GM12878 (cell line): Measurements from ENCODE around the gene CALHM3.

ENCODE experiments used
- POLR2AphosphoS5 ChIP-seq: IDR thresholded peaks from 2 replicates; pipeline ENCODE4 v1.6.1; 2011; ENCODE audit warnings: mild to moderate bottlenecking, low read length, inconsistent platforms
- RFX5 ChIP-seq: IDR thresholded peaks from 2 replicates; pipeline ENCODE4 v1.6.1; 2011; ENCODE audit warnings: low read depth, low read length, improper control_type of control experiment
- ZBED1 ChIP-seq: IDR thresholded peaks from 2 replicates; pipeline ENCODE4 v1.6.1; 2016; ENCODE audit warnings: borderline replicate concordance
- TF ChIP-seq, protein P1 (sequence below): IDR thresholded peaks from 2 replicates; pipeline ENCODE4 v1.6.1; 2012; ENCODE audit warnings: mild to moderate bottlenecking, low read depth, low read length
- TF ChIP-seq, protein P2 (sequence below), 3 experiments: IDR thresholded peaks in 2 of 3; conservative IDR thresholded peaks in 1 of 3; 2 replicates each; pipeline ENCODE4 v1.5.1; 2011; ENCODE audit warnings: low read depth in 3 of 3, low read length in 3 of 3, mild to moderate bottlenecking in 3 of 3, control low read depth in 2 of 3, moderate library complexity in 2 of 3, inconsistent platforms in 1 of 3, mixed read lengths in 1 of 3; ENCODE audit not compliant: control insufficient read depth in 2 of 3, insufficient read depth in 1 of 3; ENCODE audit errors: extremely low read depth in 1 of 3
- TF ChIP-seq, protein P3 (sequence below): fragments of 450-650 bp; IDR thresholded peaks from 2 replicates; pipeline ENCODE4 v1.6.1; 2016; ENCODE audit warnings: mild to moderate bottlenecking

DNA sequence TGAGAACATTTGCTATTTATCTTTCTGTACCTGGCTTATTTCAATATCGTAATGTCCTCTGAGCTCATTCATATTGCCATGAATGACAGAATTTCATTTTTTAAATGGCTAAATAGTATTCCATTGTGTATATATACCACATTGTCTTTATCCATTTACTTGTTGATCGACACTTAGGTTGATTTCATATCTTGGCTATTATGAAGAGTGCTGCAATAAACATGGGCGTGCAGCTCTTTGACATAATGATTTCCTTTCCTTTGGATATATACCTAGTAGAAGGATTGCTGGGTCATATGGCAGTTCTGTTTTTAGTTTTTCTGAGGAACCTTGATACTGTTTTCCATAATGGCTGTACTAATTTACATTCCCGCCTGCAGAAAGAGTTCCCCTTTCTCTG lies 44.6 kb upstream of the CALHM3 start:
- TF ChIP-seq RFX5 (no peak), POLR2AphosphoS5 (no peak), ZBED1 (no peak)
- TF ChIP-seq, protein P1, sequence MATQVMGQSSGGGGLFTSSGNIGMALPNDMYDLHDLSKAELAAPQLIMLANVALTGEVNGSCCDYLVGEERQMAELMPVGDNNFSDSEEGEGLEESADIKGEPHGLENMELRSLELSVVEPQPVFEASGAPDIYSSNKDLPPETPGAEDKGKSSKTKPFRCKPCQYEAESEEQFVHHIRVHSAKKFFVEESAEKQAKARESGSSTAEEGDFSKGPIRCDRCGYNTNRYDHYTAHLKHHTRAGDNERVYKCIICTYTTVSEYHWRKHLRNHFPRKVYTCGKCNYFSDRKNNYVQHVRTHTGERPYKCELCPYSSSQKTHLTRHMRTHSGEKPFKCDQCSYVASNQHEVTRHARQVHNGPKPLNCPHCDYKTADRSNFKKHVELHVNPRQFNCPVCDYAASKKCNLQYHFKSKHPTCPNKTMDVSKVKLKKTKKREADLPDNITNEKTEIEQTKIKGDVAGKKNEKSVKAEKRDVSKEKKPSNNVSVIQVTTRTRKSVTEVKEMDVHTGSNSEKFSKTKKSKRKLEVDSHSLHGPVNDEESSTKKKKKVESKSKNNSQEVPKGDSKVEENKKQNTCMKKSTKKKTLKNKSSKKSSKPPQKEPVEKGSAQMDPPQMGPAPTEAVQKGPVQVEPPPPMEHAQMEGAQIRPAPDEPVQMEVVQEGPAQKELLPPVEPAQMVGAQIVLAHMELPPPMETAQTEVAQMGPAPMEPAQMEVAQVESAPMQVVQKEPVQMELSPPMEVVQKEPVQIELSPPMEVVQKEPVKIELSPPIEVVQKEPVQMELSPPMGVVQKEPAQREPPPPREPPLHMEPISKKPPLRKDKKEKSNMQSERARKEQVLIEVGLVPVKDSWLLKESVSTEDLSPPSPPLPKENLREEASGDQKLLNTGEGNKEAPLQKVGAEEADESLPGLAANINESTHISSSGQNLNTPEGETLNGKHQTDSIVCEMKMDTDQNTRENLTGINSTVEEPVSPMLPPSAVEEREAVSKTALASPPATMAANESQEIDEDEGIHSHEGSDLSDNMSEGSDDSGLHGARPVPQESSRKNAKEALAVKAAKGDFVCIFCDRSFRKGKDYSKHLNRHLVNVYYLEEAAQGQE, result no peak
- TF ChIP-seq, protein P2, sequence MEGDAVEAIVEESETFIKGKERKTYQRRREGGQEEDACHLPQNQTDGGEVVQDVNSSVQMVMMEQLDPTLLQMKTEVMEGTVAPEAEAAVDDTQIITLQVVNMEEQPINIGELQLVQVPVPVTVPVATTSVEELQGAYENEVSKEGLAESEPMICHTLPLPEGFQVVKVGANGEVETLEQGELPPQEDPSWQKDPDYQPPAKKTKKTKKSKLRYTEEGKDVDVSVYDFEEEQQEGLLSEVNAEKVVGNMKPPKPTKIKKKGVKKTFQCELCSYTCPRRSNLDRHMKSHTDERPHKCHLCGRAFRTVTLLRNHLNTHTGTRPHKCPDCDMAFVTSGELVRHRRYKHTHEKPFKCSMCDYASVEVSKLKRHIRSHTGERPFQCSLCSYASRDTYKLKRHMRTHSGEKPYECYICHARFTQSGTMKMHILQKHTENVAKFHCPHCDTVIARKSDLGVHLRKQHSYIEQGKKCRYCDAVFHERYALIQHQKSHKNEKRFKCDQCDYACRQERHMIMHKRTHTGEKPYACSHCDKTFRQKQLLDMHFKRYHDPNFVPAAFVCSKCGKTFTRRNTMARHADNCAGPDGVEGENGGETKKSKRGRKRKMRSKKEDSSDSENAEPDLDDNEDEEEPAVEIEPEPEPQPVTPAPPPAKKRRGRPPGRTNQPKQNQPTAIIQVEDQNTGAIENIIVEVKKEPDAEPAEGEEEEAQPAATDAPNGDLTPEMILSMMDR (IDR thresholded peaks at IDR 0.05 in 2 of 3, conservative IDR thresholded peaks at IDR 0.05 in 1 of 3; ENCODE audit: control insufficient read depth in 2 of 3, extremely low read depth in 1 of 3, insufficient read depth in 1 of 3, low read depth in 3 of 3, low read length in 3 of 3), result no peak
- TF ChIP-seq, protein P3, sequence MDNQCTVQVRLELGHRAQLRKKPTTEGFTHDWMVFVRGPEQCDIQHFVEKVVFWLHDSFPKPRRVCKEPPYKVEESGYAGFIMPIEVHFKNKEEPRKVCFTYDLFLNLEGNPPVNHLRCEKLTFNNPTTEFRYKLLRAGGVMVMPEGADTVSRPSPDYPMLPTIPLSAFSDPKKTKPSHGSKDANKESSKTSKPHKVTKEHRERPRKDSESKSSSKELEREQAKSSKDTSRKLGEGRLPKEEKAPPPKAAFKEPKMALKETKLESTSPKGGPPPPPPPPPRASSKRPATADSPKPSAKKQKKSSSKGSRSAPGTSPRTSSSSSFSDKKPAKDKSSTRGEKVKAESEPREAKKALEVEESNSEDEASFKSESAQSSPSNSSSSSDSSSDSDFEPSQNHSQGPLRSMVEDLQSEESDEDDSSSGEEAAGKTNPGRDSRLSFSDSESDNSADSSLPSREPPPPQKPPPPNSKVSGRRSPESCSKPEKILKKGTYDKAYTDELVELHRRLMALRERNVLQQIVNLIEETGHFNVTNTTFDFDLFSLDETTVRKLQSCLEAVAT, result no peak
